Right ventricle myocardium inferior (tissue), 1 donor: ENCODE results near the gene RET. TPM values are rescaled to one million over a fixed set of nuclear protein-coding genes. Genes with fewer than 3 reads are reported as not detected.

ENCODE experiments used
- ATAC-seq: fragments of 200-7000 bp; cut with Tn5 transposase; one replicate; pipeline ENCODE4 v1.9.1; 2020; ENCODE audit warnings: mild to moderate bottlenecking, moderate library complexity
- DNase-seq: peaks from one replicate; pipeline ENCODE4 v3.0.0; 2021; ENCODE audit errors: missing footprints
- intact Hi-C: fragments of 100-400 bp; cut with DNase I; formaldehyde crosslinking; loops from one replicate; pipeline ENCODE4 v1.11.0; 2022
- total RNA-seq: library from RNA; stranded (reverse); fragmentation: NEBNext Ultra II Directional; extraction: Animal tissue kit (Norgen Biotek cat#: 25700); gene quantifications from one replicate; pipeline ENCODE4 v1.2.1, GENCODE V29; 2021
- donor health status: DM: no; HTN: yes; CAD: no; lungs with severe emphysema.

The RET gene
- total RNA-seq, 1 donor from 2014 or later = 7.7 TPM

DNA sequence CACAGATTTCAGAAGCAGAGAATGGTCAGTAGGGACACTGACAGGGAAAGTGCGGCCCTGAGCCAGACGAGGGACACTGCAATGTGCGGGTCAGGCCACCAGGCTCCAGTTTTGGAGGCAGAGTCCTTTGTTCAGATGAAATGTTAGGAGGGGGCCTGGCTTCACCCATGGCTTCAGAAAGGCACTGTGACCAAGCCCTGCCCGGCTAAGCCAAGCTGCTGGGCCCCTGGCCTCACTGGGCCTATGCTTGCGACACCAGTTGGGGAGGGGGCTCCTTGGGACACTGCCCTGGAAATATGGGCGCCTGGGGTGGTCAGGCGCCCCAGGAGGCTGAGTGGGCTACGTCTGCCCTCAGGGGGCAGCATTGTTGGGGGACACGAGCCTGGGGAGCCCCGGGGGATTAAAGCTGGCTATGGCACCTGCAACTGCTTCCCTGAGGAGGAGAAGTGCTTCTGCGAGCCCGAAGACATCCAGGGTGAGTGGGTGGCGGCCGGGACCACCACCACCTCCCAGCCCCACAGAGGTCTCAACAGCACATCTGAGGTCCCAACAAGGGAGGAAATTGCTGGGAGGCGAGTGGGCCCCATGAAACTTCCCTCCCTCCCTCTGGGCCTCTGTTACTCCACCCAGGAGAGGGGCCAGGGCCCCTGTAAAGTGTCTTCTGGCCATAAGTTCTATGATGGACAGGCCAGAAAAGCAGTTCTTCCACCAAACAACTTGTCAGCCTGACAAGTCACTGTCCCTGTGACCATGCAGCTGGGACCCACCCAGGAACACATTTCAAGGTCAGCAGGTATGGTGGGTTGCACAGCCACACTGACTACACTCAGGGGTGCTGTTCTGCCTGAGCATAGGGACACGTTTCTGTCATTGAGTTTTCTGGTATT is 36.6 kb downstream of the RET start:
- intact Hi-C loops = no loop called here
- ATAC-seq (no peak), DNase-seq (no peak)

DNA sequence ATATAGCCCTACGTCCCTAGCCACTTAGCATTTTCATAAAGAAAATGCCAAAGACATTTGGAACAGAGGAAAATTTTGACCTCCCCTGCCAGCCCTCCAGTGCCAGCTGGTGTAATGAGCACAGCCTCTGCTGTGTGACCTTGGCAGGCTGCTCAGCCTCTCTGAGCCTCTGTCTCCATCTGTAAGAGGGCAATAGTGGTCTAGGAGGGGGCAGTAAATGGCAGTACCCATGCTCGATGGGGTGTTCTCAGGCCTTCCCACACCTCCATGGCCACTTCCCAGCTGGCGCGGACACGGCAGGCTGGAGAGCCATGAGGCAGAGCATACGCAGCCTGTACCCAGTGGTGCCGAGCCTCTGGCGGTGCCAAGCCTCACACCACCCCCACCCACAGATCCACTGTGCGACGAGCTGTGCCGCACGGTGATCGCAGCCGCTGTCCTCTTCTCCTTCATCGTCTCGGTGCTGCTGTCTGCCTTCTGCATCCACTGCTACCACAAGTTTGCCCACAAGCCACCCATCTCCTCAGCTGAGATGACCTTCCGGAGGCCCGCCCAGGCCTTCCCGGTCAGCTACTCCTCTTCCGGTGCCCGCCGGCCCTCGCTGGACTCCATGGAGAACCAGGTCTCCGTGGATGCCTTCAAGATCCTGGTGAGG is 37.3 kb downstream of the RET start:
- intact Hi-C loops = no loop called here
- ATAC-seq (no peak), DNase-seq (no peak)

DNA sequence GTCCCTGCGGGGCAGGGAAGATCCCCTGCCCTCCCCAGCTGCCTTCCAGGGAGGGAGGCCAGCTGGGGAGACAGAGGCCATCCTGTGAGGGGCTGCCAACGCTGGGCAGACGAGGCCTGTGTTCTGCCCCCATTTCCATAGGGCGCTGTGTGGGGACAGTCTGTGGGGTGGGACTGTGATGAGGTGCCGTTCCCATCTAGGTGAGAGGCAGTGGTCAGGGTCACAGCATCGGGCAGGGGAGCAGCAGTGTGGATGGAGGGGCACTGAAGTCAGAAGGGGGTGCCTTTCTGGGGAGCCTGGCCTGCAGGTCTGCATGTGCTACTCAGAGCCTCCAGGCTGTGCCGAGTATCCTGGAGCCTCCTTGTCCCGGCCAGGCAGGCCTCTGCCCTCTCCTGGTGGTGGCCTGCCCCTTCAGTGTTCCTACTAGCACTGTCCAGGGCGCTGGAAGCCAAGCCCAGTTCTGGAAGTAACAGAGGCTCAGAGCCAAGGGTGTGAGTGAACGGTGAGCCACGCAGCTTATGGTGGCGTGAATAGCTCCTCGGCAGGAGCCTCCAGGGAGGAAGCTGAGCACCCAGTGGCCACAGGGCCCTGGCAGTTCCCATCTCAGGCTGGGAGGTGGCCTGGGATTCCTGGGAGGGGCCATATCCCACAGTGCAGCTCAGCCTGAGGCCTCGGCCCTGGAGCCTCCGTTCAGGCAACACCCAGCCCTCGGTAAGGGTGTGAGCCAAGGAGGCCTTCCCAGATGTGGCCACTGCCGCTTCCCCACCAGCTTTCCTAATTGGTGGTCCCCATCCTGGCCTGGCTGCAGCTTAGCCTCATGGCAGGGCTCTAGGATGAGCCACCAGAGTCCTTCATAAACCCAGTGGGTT is 38.1 kb downstream of the RET start:
- ATAC-seq (no peak), DNase-seq (no peak)
- intact Hi-C loops = no loop called here

DNA sequence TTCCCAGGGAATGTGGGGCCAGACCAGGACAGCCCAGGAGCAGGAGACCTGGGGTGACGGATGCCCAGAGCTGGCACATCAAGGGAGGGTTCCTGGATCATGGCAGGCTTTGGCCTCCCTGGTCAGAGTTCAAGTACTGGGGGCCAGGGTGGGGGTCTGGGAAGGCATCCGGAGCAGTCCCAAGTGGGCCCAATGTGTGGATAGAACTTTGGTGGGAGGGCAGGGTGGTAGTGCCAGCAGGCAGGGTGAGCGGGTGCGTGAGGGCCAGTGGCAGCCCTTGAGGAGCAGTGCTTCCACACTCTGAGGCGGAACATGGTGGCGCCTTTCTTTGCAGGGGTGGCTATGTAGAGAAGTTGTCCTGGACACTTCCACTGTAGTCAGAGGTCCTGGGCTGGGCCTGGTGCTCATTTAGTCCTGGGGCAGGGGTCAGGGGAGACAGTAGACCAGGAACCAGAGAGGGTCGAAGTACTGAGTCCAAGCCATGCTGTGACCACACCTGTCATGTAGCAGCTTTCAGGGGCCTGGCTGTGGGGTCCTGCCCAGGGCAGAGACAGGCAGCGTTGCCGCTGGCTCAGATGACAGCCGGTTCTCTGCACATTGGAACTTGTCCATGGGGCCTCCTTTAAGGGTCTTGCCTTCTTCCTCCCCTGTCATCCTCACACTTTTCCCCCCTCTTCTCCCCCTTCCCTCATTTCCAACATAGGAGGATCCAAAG is 39.2 kb downstream of the RET start:
- ATAC-seq (no peak), DNase-seq (no peak)
- intact Hi-C loops = no loop called here

DNA sequence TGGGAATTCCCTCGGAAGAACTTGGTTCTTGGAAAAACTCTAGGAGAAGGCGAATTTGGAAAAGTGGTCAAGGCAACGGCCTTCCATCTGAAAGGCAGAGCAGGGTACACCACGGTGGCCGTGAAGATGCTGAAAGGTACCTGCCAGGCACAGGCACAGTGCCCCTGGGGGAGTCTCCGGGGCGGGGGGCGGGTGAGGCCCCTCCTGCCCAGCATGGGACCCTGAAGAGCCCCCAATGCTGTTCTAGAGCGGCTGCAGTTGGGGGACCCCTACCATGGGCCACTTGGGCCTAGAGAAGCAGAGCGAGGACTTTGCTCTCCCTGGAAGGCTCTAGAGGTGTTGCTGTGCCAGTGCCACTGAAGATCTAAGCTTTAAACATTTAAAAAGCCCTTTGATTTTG is 39.7 kb downstream of the RET start:
- intact Hi-C loops = no loop called here
- DNase-seq (no peak), ATAC-seq (no peak)

DNA sequence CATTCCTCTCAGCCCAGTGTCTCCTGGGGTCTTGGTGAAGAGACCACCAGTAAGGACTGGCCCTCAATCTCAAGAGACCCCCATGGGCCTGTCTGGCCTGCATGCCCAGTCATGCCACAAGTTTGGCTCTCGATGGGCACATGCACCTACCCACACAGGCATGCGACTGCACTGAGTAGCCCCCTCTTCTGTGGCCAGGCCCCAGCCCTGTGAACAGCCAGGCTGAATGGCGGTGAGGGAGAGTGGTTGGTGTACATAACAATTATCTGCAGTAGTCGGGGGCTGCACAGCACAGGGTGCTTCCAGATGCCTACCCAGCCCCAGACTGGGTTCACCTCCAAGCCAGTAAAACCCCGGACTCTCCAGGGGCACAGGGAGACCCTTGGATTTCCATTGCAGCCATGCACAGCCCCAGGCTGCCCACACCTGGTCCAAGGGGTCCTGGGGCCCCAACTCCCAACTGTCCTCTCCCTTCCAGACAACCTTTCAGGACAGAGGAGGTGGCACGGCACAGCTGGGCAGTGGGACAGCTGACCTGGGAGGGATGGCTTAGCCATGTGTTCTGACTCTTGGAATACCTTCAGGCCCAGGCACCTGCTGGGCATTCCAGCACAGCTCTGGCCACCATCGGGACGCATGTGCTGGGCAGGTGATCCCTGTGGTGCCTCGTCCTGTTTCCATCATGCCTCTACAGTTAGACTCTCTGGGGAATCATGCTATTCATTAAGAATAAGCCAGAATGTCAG is 40.3 kb downstream of the RET start:
- intact Hi-C loops = no loop called here
- DNase-seq (no peak), ATAC-seq (no peak)

DNA sequence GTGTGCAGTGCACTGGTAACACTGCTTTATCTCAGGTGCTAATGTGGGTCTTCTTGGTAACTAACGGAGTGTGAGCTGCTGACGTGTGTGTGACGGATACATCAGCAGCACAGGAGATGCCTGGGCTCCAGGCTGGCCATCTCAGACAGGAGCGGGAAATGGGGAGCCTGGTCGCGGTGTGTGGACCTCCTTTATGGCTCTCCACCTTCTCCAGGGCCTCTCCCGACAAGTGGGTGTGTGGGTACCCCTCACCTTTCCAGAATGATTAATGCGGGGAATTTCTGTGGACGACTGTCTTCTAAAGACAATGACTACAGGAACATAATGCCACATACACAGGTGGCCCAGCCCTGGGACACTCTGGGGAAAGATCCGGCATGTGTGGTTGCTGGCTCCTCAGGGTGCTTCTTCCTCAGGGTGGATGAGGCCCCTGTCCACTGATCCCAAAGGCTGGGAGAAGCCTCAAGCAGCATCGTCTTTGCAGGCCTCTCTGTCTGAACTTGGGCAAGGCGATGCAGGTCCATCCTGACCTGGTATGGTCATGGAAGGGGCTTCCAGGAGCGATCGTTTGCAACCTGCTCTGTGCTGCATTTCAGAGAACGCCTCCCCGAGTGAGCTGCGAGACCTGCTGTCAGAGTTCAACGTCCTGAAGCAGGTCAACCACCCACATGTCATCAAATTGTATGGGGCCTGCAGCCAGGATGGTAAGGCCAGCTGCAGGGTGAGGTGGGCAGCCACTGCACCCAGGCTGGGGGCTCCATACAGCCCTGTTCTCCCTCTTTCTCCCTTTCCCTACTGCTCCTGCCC is 41.1 kb downstream of the RET start:
- intact Hi-C loops = no loop called here
- ATAC-seq (no peak), DNase-seq (no peak)

DNA sequence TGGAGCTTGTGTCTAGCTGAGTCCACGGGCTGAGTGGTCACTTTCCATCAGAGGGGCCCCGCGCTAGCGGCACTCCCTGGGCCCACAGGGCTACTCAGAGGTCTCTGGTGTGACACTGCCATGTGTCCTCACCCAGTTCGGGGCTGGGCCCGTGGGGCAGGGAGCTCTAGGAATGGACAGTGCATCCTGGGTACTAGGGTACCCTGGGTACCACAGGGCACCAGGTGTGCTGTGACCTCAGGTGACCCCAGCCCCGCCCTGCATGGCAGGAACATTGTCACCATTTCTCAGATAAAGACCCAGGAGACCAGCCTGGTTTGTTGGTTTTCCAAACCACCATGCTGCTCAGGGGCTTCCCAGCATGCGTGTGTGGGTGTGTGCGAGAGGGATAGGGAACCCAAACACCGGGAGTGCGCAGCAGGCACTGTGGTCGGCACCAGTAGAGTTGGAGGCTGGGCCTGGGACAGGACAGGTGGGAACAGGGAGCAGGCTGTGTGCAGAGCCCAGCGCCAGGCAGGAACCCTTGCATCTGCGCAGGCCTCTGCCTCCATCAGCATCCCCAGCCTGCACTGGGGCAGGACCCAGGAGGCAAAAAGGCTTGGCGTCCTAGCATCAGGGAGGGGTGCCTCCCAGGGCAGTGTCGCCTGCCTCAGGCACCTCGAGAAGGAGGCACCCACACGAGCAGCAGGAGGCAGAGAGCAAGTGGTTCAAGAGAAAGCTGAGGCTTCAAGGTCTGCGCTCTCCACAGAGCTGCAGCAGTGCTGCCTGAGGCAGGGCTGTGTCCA is 42.0 kb downstream of the RET start:
- ATAC-seq = no peak
- no peak for DNase-seq
- intact Hi-C loops = no loop called here

DNA sequence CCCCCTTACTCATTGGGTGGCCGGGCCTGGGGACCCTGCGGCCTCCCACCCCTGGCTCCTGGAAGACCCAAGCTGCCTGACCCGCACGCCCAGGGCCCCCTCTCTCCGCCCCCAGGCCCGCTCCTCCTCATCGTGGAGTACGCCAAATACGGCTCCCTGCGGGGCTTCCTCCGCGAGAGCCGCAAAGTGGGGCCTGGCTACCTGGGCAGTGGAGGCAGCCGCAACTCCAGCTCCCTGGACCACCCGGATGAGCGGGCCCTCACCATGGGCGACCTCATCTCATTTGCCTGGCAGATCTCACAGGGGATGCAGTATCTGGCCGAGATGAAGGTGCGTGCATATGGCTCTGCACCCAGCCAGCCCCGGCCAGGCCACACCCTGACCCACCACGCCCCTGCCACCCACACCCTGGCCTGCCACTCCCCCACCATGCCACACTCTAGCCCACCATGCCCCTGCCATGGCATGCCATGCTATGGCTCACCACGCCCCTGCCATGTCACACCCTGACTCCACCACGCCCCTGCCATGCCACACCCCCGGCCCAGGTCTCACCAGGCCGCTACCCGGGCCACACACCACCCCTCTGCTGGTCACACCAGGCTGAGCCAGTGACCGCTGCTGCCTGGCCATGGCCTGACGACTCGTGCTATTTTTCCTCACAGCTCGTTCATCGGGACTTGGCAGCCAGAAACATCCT is 42.7 kb downstream of the RET start:
- intact Hi-C loops = no loop called here
- DNase-seq = no peak
- no peak for ATAC-seq

DNA sequence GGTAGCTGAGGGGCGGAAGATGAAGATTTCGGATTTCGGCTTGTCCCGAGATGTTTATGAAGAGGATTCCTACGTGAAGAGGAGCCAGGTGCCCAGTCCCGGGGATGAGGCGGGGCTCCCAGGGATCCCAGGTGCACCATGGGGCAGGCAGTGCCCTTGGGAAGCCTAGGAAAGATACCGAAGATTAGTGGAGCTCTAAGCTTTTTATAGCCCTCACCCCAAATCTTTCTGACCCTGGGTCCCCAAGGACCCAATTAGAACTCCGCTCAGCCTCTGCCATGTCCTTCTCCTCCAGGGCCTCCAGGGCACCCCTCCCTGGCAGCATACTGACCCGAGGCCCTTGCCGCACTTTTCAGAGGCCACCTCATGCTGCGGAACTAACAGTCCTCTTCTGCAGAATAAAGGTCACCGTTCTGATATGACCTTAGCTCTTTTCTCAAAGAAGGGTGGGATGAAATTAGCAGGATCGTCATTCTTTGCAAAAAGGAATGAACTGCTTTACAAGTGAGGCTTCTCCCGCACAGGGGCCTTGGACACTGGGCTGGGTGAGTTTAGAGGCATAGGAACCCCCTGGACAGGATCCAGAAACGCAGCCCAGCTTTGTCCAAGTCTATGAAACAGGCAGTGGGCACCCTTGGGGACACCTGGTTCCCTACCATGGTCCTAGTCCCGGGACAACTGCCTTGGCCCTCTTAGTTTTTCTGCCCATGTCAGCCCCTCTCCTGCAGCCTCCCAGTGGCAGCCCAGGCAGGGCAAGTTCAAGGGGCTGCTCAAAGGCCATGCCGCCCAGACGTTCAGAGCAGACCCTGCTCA is 43.5 kb downstream of the RET start:
- intact Hi-C loops = no loop called here
- no peak for DNase-seq
- ATAC-seq = peak; percentile 5

DNA sequence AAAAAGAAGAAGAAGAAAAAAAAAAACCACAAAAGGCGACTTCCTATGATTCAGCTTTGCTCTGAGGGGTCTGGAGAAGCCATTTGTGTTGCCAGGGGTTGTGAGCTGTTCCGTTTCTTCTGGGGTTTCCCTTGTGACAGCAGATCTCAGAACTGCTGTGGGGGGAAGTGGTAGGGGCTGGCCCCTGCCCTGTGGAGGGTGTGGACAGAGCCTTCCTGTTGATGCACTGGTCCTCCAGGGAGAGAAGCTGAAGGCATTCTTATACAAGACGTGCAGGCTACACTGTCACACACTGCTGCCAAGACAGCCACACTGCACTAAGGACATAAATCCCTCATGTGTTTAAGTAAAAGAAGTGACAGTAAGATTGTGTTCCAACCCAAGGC is 44.1 kb downstream of the RET start:
- DNase-seq = no peak
- peak; percentile 56 for ATAC-seq

DNA sequence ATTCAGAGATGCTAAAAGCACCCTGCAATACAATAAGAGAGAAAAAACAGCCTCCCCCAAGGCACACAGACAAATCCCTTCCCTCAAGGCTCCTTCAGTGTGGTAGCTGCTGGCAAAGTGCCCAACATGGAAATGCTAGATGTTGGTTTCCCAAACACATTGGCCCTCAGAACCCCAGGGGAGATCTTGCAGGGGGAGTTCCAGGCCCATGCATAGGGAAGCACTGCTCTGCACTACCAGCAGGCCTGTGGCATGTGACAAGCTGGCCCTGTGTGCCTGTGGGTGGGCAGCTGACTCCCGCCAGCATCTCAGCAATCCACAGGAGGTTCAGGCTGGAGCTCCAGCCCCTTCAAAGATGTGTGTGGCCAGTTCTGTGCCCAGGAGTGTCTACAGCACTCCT is 44.6 kb downstream of the RET start:
- intact Hi-C loops = no loop called here
- DNase-seq = no peak
- ATAC-seq = no peak

More for the DNA sequence above, 44.1 kb downstream of the RET start:
- intact Hi-C loops = no loop called here

DNA sequence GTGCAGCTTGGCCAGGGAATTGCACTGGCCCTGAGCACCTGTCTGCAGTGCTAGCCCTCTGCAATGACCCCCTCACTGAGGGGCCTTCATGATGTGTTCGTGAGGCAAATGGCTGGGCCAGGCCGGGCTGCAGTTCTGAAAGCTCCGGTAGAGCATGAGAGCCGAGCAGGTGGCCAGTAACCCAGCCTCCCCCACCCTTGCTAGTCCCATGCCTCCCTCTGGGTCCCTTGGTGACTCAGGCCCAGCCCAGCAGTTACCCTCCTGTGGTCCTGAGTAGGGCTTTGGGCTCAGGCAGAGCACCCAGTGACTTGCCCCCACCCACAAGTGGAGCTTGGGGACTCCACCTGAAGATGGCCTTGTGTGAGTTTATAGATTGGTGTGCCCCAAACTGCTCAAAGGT is 45.2 kb downstream of the RET start:
- intact Hi-C loops = no loop called here
- no peak for DNase-seq
- ATAC-seq = no peak

DNA sequence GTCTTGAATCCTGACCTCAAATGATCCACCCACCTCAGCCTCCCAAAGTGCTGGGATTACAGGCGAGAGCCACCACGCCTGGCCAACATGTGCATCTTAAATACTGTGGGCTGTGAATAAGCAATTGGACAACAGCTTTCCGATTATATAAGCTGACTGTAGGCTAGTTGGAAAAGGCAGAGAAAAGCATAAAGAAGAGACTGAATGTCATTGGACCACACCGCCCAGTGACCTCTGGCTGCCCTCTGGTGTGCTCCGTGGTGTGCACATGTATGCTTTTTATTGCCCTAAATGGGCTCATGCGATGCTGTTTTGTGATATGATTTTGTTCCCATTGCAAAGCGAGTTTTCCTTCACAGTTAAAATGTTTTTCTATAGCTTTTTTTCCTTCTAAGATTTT is 46.0 kb downstream of the RET start:
- intact Hi-C loops = no loop called here
- DNase-seq (no peak), ATAC-seq (no peak)

DNA sequence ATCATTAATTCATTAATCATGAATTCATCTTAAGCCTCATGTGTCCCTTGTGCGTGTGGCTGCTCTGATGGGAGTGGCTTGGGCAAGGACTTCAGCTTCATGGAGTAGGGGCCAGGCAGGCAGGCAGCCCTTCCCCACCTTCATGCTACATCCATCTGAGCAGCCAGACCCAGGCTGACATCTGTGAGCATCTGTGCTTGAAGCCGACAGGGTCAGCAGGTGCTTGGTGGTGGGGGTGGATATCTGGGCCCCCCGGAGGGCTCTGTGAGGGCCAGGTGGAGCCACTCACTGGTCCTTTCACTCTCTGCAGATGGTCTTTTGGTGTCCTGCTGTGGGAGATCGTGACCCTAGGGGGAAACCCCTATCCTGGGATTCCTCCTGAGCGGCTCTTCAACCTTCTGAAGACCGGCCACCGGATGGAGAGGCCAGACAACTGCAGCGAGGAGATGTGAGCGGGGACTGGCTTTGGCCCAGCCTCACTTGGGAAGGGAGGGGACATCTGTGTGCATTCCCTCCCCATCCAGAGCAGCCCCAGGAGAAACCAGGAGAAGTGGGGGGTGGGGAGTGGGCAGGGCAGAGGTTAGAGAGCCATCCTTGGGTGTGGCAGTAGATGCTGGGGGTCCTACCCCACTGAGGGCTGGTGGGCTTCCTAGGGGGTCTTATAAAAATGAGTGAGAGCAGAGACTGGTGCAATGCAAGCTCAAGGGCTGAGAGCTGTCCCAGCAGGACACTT is 46.7 kb downstream of the RET start:
- ATAC-seq (no peak), DNase-seq (no peak)
- intact Hi-C loops = no loop called here
